ENCODE measurements around the gene TMEM52B.
A peak's percentile ranks its signal among the peaks of the same experiment; 100 is the strongest.

The TMEM52B gene

DNA sequence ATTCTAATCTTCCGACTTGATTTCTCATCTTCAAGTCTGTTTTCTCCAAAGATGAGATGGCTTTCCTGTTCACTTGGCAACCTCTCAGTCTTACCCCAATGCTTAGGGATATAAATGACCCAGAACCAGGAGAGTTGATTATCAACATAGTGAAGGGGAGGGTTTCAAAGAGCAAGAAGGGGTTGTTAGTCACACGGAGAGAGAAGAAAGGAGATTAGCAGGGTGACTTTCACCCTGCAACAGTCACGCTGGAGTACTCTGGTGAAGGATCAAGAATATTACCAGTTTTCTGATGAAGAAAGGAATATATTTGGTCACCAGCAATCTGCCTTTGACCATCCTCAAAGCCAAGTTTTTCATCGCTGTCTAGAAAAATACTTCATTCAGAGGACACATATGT is at the start of gene TMEM52B:
Gene TMEM52B (plus strand): TSS at position 212 of the 400 bp plus-strand sequence. CDS start 543 bp downstream, outside the sequence.
- H3K9ac ChIP-seq (ENCODE audit: low read depth in 1 of 2, low read length in 2 of 2) = no peak within 1 kb of the TSS
- no peaks in the 10 kb centered on the region for H3K9me3 ChIP-seq (ENCODE audit: control insufficient read depth in 1 of 2, low read length in 2 of 2)
- no peaks in the 10 kb centered on the region for H3K27me3 ChIP-seq (ENCODE audit: control insufficient read depth in 1 of 2, insufficient read depth in 2 of 2, low read length in 2 of 2)
- H3K4me3 ChIP-seq (ENCODE audit: low read depth in 1 of 2, low read length in 2 of 2) = no peak within 1 kb of the TSS
- H3K36me3 ChIP-seq (ENCODE audit: control insufficient read depth in 1 of 2, insufficient read depth in 2 of 2, low read length in 2 of 2) = no peaks in the 10 kb centered on the region
- no peak within 1 kb of the TSS for H3K27ac ChIP-seq (ENCODE audit: low read depth, low read length)
- H3K4me1 ChIP-seq (ENCODE audit: control insufficient read depth in 1 of 2, insufficient read depth in 2 of 2, low read length in 2 of 2) = peaks cover 0 to 4% of the 10 kb centered on the region in 2 donors

DNA sequence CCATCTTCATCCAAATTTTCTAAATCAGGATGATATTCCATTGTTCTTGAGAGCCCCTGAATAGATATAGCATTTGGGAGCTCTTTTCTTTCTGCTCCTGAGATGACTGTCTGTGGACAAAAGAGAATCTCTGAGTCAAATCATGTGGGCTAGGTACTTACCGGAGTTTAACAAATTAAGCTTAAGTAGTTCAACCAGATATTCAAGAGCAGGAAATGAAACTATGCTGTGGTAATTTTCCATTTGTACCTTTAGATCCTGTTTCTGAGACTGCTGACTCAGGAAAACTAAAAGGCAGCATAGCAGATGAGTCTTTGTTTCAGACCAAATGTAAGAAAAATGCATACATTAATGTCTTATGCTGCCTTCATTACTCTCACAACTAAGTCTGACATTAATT is 48.8 kb upstream of the TMEM52B start, which contains the start of gene CLEC7A:
Gene CLEC7A (minus strand): TSS at position 158 of the 400 bp plus-strand sequence. CDS start 117 bp downstream, at position 41.
- H3K27ac ChIP-seq (ENCODE audit: low read depth, low read length) = peak within 1 kb of the TSS; percentile 10
- H3K9ac ChIP-seq (ENCODE audit: low read depth in 1 of 2, low read length in 2 of 2) = no peak within 1 kb of the TSS

GRCh38 chr12:10131111-10131690 is 47.6 kb upstream of the TMEM52B start:
- no peak overlapping the region for H3K4me3 ChIP-seq (ENCODE audit: low read depth in 1 of 2, low read length in 2 of 2)
- H3K9ac ChIP-seq (ENCODE audit: low read depth in 1 of 2, low read length in 2 of 2) = no peak overlapping the region
- no peaks in the 10 kb centered on the region for H3K36me3 ChIP-seq (ENCODE audit: control insufficient read depth in 1 of 2, insufficient read depth in 2 of 2, low read length in 2 of 2)
- H3K4me1 ChIP-seq (ENCODE audit: control insufficient read depth in 1 of 2, insufficient read depth in 2 of 2, low read length in 2 of 2) = no peaks in the 10 kb centered on the region
- H3K27ac ChIP-seq (ENCODE audit: low read depth, low read length) = no peak overlapping the region
- H3K27me3 ChIP-seq (ENCODE audit: control insufficient read depth in 1 of 2, insufficient read depth in 2 of 2, low read length in 2 of 2) = no peaks in the 10 kb centered on the region
- no peaks in the 10 kb centered on the region for H3K9me3 ChIP-seq (ENCODE audit: control insufficient read depth in 1 of 2, low read length in 2 of 2)

More for the DNA sequence above, 48.8 kb upstream of the TMEM52B start, which contains the start of gene CLEC7A:
- Histone ChIP-seq H3K36me3 (ENCODE audit: control insufficient read depth in 1 of 2, insufficient read depth in 2 of 2, low read length in 2 of 2) (no peaks in the 10 kb centered on the region), H3K9me3 (ENCODE audit: control insufficient read depth in 1 of 2, low read length in 2 of 2) (no peaks in the 10 kb centered on the region), H3K4me3 (ENCODE audit: low read depth in 1 of 2, low read length in 2 of 2) (peak within 1 kb of the TSS in 1 of 2 donors; percentile 21), H3K4me1 (ENCODE audit: control insufficient read depth in 1 of 2, insufficient read depth in 2 of 2, low read length in 2 of 2) (no peaks in the 10 kb centered on the region), H3K27me3 (ENCODE audit: control insufficient read depth in 1 of 2, insufficient read depth in 2 of 2, low read length in 2 of 2) (no peaks in the 10 kb centered on the region)

GRCh38 chr12:10132850-10133370 is 45.9 kb upstream of the TMEM52B start:
- Histone ChIP-seq H3K4me3 (ENCODE audit: low read depth in 1 of 2, low read length in 2 of 2) (no peak overlapping the region), H3K9me3 (ENCODE audit: control insufficient read depth in 1 of 2, low read length in 2 of 2) (no peaks in the 10 kb centered on the region), H3K27me3 (ENCODE audit: control insufficient read depth in 1 of 2, insufficient read depth in 2 of 2, low read length in 2 of 2) (no peaks in the 10 kb centered on the region), H3K27ac (ENCODE audit: low read depth, low read length) (no peak overlapping the region), H3K9ac (ENCODE audit: low read depth in 1 of 2, low read length in 2 of 2) (no peak overlapping the region), H3K4me1 (ENCODE audit: control insufficient read depth in 1 of 2, insufficient read depth in 2 of 2, low read length in 2 of 2) (no peaks in the 10 kb centered on the region), H3K36me3 (ENCODE audit: control insufficient read depth in 1 of 2, insufficient read depth in 2 of 2, low read length in 2 of 2) (no peaks in the 10 kb centered on the region)

GRCh38 chr12:10135126-10135525 is 43.7 kb upstream of the TMEM52B start:
- no peak overlapping the region for H3K4me3 ChIP-seq (ENCODE audit: low read depth in 1 of 2, low read length in 2 of 2)
- no peak overlapping the region for H3K9ac ChIP-seq (ENCODE audit: low read depth in 1 of 2, low read length in 2 of 2)
- H3K9me3 ChIP-seq (ENCODE audit: control insufficient read depth in 1 of 2, low read length in 2 of 2) = no peaks in the 10 kb centered on the region
- H3K4me1 ChIP-seq (ENCODE audit: control insufficient read depth in 1 of 2, insufficient read depth in 2 of 2, low read length in 2 of 2) = no peaks in the 10 kb centered on the region
- no peaks in the 10 kb centered on the region for H3K27me3 ChIP-seq (ENCODE audit: control insufficient read depth in 1 of 2, insufficient read depth in 2 of 2, low read length in 2 of 2)
- H3K36me3 ChIP-seq (ENCODE audit: control insufficient read depth in 1 of 2, insufficient read depth in 2 of 2, low read length in 2 of 2) = no peaks in the 10 kb centered on the region
- no peak overlapping the region for H3K27ac ChIP-seq (ENCODE audit: low read depth, low read length)

- Histone ChIP-seq H3K4me1 (ENCODE audit: control insufficient read depth in 1 of 2, insufficient read depth in 2 of 2, low read length in 2 of 2) (no peaks in the 10 kb centered on the region), H3K36me3 (ENCODE audit: control insufficient read depth in 1 of 2, insufficient read depth in 2 of 2, low read length in 2 of 2) (no peaks in the 10 kb centered on the region), H3K9me3 (ENCODE audit: control insufficient read depth in 1 of 2, low read length in 2 of 2) (no peaks in the 10 kb centered on the region), H3K27me3 (ENCODE audit: control insufficient read depth in 1 of 2, insufficient read depth in 2 of 2, low read length in 2 of 2) (no peaks in the 10 kb centered on the region), H3K4me3 (ENCODE audit: low read depth in 1 of 2, low read length in 2 of 2) (no peak overlapping the region), H3K9ac (ENCODE audit: low read depth in 1 of 2, low read length in 2 of 2) (no peak overlapping the region), H3K27ac (ENCODE audit: low read depth, low read length) (no peak overlapping the region)
Observed at GRCh38 chr12:10136637-10137205, 42.1 kb upstream of the TMEM52B start.

DNA sequence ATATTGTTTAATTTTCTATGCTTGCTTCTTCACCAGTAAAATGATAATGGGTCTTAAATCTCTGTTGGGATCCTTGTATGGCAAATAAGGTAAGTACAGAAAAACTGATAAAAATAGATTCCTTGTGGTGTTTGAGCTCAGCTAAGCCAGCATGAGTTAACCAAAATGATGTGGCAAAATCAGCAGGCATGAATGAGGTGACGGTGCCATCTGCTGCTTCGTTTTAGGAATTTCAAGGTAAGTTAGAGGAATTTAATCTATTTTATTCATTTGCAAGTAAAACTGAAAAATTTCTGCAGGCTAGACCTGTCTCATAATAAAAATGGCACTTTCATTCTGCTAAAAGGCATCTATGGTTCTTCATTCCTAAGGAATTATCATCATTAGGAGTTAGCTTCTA is 38.8 kb upstream of the TMEM52B start:
- H3K36me3 ChIP-seq (ENCODE audit: control insufficient read depth in 1 of 2, insufficient read depth in 2 of 2, low read length in 2 of 2) = no peaks in the 10 kb centered on the region
- no peak overlapping the region for H3K9ac ChIP-seq (ENCODE audit: low read depth in 1 of 2, low read length in 2 of 2)
- no peak overlapping the region for H3K4me3 ChIP-seq (ENCODE audit: low read depth in 1 of 2, low read length in 2 of 2)
- no peaks in the 10 kb centered on the region for H3K9me3 ChIP-seq (ENCODE audit: control insufficient read depth in 1 of 2, low read length in 2 of 2)
- H3K4me1 ChIP-seq (ENCODE audit: control insufficient read depth in 1 of 2, insufficient read depth in 2 of 2, low read length in 2 of 2) = no peaks in the 10 kb centered on the region
- no peaks in the 10 kb centered on the region for H3K27me3 ChIP-seq (ENCODE audit: control insufficient read depth in 1 of 2, insufficient read depth in 2 of 2, low read length in 2 of 2)
- H3K27ac ChIP-seq (ENCODE audit: low read depth, low read length) = no peak overlapping the region

GRCh38 chr12:10142976-10143589 is 35.7 kb upstream of the TMEM52B start:
- H3K4me1 ChIP-seq (ENCODE audit: control insufficient read depth in 1 of 2, insufficient read depth in 2 of 2, low read length in 2 of 2) = no peaks in the 10 kb centered on the region
- H3K27me3 ChIP-seq (ENCODE audit: control insufficient read depth in 1 of 2, insufficient read depth in 2 of 2, low read length in 2 of 2) = no peaks in the 10 kb centered on the region
- H3K9ac ChIP-seq (ENCODE audit: low read depth in 1 of 2, low read length in 2 of 2) = no peak overlapping the region
- no peak overlapping the region for H3K4me3 ChIP-seq (ENCODE audit: low read depth in 1 of 2, low read length in 2 of 2)
- no peak overlapping the region for H3K27ac ChIP-seq (ENCODE audit: low read depth, low read length)
- H3K36me3 ChIP-seq (ENCODE audit: control insufficient read depth in 1 of 2, insufficient read depth in 2 of 2, low read length in 2 of 2) = no peaks in the 10 kb centered on the region
- H3K9me3 ChIP-seq (ENCODE audit: control insufficient read depth in 1 of 2, low read length in 2 of 2) = peaks cover 0 to 3% of the 10 kb centered on the region in 2 donors

- H3K9ac ChIP-seq (ENCODE audit: low read depth in 1 of 2, low read length in 2 of 2) = no peak overlapping the region
- H3K27me3 ChIP-seq (ENCODE audit: control insufficient read depth in 1 of 2, insufficient read depth in 2 of 2, low read length in 2 of 2) = no peaks in the 10 kb centered on the region
- H3K4me3 ChIP-seq (ENCODE audit: low read depth in 1 of 2, low read length in 2 of 2) = no peak overlapping the region
- no peak overlapping the region for H3K27ac ChIP-seq (ENCODE audit: low read depth, low read length)
- H3K9me3 ChIP-seq (ENCODE audit: control insufficient read depth in 1 of 2, low read length in 2 of 2) = peaks cover 0 to 3% of the 10 kb centered on the region in 2 donors
- H3K4me1 ChIP-seq (ENCODE audit: control insufficient read depth in 1 of 2, insufficient read depth in 2 of 2, low read length in 2 of 2) = no peaks in the 10 kb centered on the region
- H3K36me3 ChIP-seq (ENCODE audit: control insufficient read depth in 1 of 2, insufficient read depth in 2 of 2, low read length in 2 of 2) = no peaks in the 10 kb centered on the region
Observed at GRCh38 chr12:10147714-10148403, 31.0 kb upstream of the TMEM52B start.

GRCh38 chr12:10151621-10152020 is 27.2 kb upstream of the TMEM52B start:
- no peak overlapping the region for H3K27ac ChIP-seq (ENCODE audit: low read depth, low read length)
- no peaks in the 10 kb centered on the region for H3K36me3 ChIP-seq (ENCODE audit: control insufficient read depth in 1 of 2, insufficient read depth in 2 of 2, low read length in 2 of 2)
- H3K9me3 ChIP-seq (ENCODE audit: control insufficient read depth in 1 of 2, low read length in 2 of 2) = peaks cover 0 to 3% of the 10 kb centered on the region in 2 donors

More at GRCh38 chr12:10151621-10152020, 27.2 kb upstream of the TMEM52B start:
- Histone ChIP-seq H3K27me3 (ENCODE audit: control insufficient read depth in 1 of 2, insufficient read depth in 2 of 2, low read length in 2 of 2) (no peaks in the 10 kb centered on the region), H3K4me3 (ENCODE audit: low read depth in 1 of 2, low read length in 2 of 2) (no peak overlapping the region), H3K9ac (ENCODE audit: low read depth in 1 of 2, low read length in 2 of 2) (no peak overlapping the region), H3K4me1 (ENCODE audit: control insufficient read depth in 1 of 2, insufficient read depth in 2 of 2, low read length in 2 of 2) (peaks cover 0 to 6% of the 10 kb centered on the region in 2 donors)
